Upper lobe of left lung (tissue), 4 donors: Measurements from ENCODE around the gene PCBP3.

Experiments used
- POLR2A ChIP-seq, 4 donors: fragments of 450-650 bp; IDR thresholded peaks; one replicate each; pipeline ENCODE4 v1.5.1; 2016 to 2017; ENCODE audit warnings: antibody characterized with exemption in 4 of 4, mild to moderate bottlenecking in 2 of 4
- POLR2AphosphoS5 ChIP-seq, 2 donors: sonication (generic); formaldehyde crosslinking; IDR thresholded peaks; one replicate each; pipeline ENCODE4 v1.5.1; 2017; ENCODE audit warnings: antibody characterized with exemption in 2 of 2
- TF ChIP-seq, protein P1 (sequence below), 6 experiments: fragments of 450-650 bp in 4 of 6; fragments of 200-600 bp in 2 of 6; sonication (generic) in 2 of 6; IDR thresholded peaks; one replicate each; pipeline ENCODE4 v1.5.1; 2016 to 2019; ENCODE audit warnings: antibody characterized with exemption in 6 of 6

DNA sequence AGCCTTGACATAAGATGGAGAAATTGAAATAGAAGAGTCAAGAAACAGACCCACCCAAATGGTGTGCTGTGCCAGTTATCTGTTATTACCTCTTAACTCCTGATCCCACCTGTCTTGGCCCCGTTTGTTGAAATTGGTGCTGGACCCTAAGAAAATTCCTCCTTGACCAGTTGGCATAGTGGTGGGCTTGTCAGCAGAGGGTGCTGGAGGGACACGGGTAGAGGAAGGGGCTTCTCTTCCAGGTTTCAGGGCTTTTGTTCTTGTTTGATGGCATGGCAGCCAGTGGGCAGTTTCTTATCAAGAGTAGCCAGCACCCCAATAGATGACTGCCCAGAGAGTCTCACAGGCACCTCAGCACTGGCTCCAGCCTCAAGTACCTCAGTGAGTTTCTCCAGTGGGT lies 51.6 kb downstream of the PCBP3 start:
- TF ChIP-seq, protein P1, sequence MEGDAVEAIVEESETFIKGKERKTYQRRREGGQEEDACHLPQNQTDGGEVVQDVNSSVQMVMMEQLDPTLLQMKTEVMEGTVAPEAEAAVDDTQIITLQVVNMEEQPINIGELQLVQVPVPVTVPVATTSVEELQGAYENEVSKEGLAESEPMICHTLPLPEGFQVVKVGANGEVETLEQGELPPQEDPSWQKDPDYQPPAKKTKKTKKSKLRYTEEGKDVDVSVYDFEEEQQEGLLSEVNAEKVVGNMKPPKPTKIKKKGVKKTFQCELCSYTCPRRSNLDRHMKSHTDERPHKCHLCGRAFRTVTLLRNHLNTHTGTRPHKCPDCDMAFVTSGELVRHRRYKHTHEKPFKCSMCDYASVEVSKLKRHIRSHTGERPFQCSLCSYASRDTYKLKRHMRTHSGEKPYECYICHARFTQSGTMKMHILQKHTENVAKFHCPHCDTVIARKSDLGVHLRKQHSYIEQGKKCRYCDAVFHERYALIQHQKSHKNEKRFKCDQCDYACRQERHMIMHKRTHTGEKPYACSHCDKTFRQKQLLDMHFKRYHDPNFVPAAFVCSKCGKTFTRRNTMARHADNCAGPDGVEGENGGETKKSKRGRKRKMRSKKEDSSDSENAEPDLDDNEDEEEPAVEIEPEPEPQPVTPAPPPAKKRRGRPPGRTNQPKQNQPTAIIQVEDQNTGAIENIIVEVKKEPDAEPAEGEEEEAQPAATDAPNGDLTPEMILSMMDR (IDR thresholded peaks at IDR 0.05): no peak
- TF ChIP-seq POLR2AphosphoS5 (IDR thresholded peaks at IDR 0.05) (no peak), POLR2A (IDR thresholded peaks at IDR 0.05) (no peak)
